Hepatocyte (in vitro differentiated cells): ENCODE results near the gene ECHS1.

Experiments
- CTCF ChIP-seq: fragments of 200-600 bp; sonication (generic); IDR thresholded peaks from 2 replicates; pipeline ENCODE4 v1.5.1; 2016; ENCODE audit warnings: antibody characterized with exemption, mild to moderate bottlenecking; ENCODE audit not compliant: poor library complexity
- EZH2 ChIP-seq: fragments of 200-600 bp; sonication (generic); IDR thresholded peaks from 2 replicates; pipeline ENCODE4 v1.6.1; 2016; ENCODE audit warnings: antibody characterized with exemption, mild to moderate bottlenecking, borderline replicate concordance
- EZH2phosphoT487 ChIP-seq: fragments of 200-600 bp; sonication (generic); IDR thresholded peaks from one replicate; pipeline ENCODE4 v1.6.1; 2018; ENCODE audit warnings: antibody characterized with exemption, mild to moderate bottlenecking, low read depth, moderate library complexity; ENCODE audit not compliant: unreplicated experiment, severe bottlenecking

DNA sequence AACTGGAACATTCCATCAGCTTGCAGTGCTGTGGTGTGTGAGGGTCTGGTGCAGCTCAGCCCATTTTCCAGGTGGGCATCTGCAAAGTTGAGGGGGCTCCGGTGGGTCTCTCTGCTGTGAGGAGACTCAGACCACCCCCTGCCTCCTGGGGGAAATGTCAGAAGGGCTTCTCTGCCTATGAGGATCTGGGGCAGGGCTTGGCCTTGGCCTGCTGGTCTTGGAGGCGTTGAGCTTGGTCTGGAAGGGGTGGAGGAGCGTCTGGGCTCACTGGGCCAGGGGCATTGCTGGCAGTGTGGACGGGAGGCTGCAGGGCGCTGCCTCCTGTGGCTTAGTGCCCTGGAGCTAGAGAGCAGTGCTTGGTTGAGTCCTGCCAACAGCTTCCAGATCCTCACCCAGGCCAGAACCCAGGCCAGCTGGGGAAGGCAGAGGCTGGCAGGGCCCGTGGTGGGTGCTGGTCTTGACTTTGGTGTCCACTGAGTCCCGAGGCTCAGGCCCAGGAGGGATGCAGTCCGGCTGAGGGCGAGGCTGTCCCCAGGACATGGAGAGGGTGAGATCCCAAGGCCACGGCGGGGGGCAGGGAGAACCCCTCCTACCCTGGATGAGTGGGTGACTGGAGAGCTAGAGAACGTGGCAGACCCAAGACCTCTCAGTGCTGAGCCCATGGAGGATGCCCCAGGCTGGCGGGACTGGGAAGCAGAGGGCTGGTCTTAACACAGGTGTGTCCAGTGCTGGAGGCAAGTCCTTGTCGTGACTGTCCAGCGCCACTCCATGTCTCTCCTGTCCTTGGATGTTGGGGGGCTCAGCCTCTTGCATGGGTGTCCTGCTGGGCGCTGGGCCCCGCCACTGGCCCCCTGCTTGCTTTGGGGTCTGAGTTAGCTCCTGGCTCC lies 48.4 kb upstream of the ECHS1 start:
- TF ChIP-seq EZH2 (no peak), CTCF (no peak), EZH2phosphoT487 (no peak)
